Activated gamma-delta T cell treated with Interleukin-2 at 50 U/mL for 16 hours (primary cell): ENCODE data around the gene STATH.
"Not testable (repeated sequence)": the region's sequence is repeated elsewhere in the genome, so short reads cannot be mapped to it uniquely, and the experiment has no call there.

Experiments used
- DNase-seq: peaks from one replicate; pipeline ENCODE4 v3.0.0-alpha.2; 2020

The STATH gene

GRCh38 chr4:69995526-69996016, at the start of gene STATH:
Gene STATH, plus strand, starts transcription at chr4:69995966. Its CDS starts 2,472 bp downstream, at chr4:69998438.
- no peak for DNase-seq

- no peak for DNase-seq
Measured at GRCh38 chr4:69951602-69952001, 44.2 kb upstream of the STATH start.

GRCh38 chr4:69957209-69957608, 38.6 kb upstream of the STATH start:
- no peak for DNase-seq

- DNase-seq, result no peak
Measured at GRCh38 chr4:69965628-69966027, 30.1 kb upstream of the STATH start, which contains the start of gene CSN2. Gene CSN2, minus strand, starts transcription at chr4:69965728. Its CDS starts 4,733 bp downstream, at chr4:69960995.

- DNase-seq, result no peak
Measured at GRCh38 chr4:69970071-69970470, 25.7 kb upstream of the STATH start.

- no peak for DNase-seq
Measured at GRCh38 chr4:69974631-69975030, 21.1 kb upstream of the STATH start.

GRCh38 chr4:69977582-69977981, 18.2 kb upstream of the STATH start:
- DNase-seq, result no peak

- no peak for DNase-seq
Measured at GRCh38 chr4:69984030-69984443, 11.7 kb upstream of the STATH start.

GRCh38 chr4:69986663-69987062, 9.1 kb upstream of the STATH start:
- DNase-seq, result no peak

GRCh38 chr4:69991016-69991415, 4.8 kb upstream of the STATH start:
- no peak for DNase-seq

GRCh38 chr4:69994782-69995181, 984 bp upstream of the STATH start:
- no peak for DNase-seq

GRCh38 chr4:69999420-69999819, 3.7 kb downstream of the STATH start:
- DNase-seq, result no peak

GRCh38 chr4:70000711-70001110, 4.9 kb downstream of the STATH start:
- DNase-seq, result no peak

- DNase-seq, result no peak
Measured at GRCh38 chr4:70002507-70002906, 6.7 kb downstream of the STATH start.

- no peak for DNase-seq
Measured at GRCh38 chr4:70008771-70009170, 13.0 kb downstream of the STATH start.

- DNase-seq, result not testable (repeated sequence)
Measured at GRCh38 chr4:70019006-70019405, 23.2 kb downstream of the STATH start.

GRCh38 chr4:70023218-70023617, 27.5 kb downstream of the STATH start:
- DNase-seq, result no peak

GRCh38 chr4:70027011-70027410, 31.2 kb downstream of the STATH start:
- no peak for DNase-seq

- DNase-seq, result not testable (repeated sequence)
Measured at GRCh38 chr4:70028159-70028558, 32.4 kb downstream of the STATH start, which contains the start of gene HTN3. Gene HTN3, plus strand, starts transcription at chr4:70028459. Its CDS starts 2,282 bp downstream, at chr4:70030741.

GRCh38 chr4:70037559-70037958, 41.8 kb downstream of the STATH start:
- DNase-seq, result not testable (repeated sequence)

GRCh38 chr4:70039928-70040327, 44.2 kb downstream of the STATH start:
- not testable (repeated sequence) for DNase-seq

GRCh38 chr4:70041652-70042286, 46.0 kb downstream of the STATH start:
- no peak for DNase-seq

- DNase-seq, result not testable (repeated sequence)
Measured at GRCh38 chr4:70050138-70050537, 54.4 kb downstream of the STATH start, which contains the start of gene HTN1. Gene HTN1, plus strand, starts transcription at chr4:70050438. Its CDS starts 2,639 bp downstream, at chr4:70053077.
